HS-5 (cell line): ENCODE results near the gene MCTP1.

Source experiments
- DNase-seq: peaks from one replicate; pipeline ENCODE4 v3.0.0-alpha.2; 2012; ENCODE audit warnings: low read depth

MCTP1 gene

DNA sequence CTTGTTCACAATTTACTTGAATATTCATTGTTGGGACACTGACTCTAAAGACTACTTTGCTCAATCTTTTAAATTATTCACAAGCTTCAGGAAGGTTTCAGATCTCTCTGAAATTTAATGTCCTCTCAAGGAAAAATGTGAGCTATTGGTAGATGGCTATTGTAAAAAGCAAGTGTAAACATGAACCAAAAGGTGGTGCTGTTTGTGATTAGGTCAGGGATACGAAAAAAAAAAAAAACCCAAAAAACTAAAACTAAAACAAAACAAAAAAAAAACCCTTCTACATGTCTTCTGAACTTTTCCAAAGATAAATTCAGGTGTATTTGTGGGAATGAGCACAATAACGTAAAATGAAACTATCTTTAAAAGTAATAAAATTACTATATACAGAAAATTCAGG is 472.7 kb downstream of the MCTP1 start:
- DNase-seq, result no peak

DNA sequence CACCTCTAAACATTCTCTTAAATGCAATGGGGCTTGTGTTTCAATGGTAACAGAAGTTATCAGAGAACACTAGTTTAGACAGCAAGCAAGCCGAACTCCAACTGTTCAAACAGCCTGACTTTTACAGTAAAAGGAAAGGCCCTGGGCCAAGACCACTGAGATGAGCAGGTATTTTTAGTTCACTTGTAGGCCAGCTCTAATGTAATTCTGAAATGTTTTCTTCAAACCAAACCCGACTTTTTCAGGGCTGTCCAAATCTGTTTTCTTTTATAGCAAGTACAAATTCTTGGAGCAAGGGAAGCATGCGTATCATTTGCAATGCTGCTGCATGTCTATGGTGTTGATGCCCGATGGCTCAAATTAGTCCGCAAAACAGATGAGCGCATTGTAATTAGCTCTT is 473.6 kb downstream of the MCTP1 start:
- DNase-seq, result no peak

DNA sequence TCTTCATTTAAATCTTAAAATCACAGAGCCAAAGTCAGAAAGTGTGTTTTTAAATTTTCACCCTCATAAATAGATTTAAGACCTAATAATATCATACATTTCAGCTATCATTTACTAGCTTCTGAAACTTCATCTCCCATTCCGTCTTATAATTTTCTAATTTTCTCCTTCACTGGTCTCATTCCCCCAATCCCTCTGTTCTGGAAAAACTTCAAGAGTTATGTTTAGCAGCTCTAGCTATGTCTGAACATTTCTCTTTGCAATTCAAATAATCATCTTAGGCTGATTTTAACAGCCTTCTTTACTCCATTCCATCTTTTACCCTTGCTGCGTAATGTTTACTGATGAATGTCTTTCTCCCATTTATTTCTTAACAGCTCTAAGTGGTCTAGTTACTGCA is 474.0 kb downstream of the MCTP1 start:
- DNase-seq, result no peak

DNA sequence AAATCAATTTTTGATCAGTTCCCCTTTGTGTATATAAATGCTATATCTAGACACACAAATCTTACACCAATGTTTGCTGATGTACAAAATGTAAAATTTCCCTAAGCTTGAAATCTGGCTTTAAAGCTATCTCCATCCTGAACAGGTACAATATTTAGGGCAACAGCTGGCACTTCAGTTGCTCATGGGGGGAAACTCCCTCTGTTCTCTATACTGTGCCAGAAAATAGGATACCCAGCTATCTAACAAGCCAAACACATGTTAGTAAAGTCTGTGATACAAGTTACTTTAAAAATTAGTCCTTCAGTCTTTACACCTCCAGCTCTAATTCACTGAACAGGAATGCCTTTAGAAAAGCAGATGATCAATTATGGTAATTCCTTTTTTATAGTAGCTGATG is 474.6 kb downstream of the MCTP1 start:
- no peak for DNase-seq

DNA sequence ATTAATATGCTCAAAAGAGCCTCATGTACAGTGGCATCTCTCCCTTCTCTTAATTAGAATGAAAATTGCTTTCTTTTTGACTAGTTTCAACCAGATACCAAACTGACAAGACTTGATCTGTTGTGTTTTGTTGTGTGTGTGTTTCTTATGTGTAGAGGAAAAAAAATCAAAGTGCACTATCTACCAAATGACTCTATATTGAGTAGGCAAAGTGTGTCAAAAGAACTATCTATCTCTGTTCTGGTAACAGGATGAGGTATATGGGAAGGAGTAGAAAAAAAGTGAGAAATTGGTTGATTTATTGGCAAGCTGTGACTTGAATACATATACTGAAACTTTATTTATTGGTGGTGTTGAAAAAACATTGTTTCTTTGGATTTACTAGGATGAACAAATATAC is 476.4 kb downstream of the MCTP1 start:
- no peak for DNase-seq

DNA sequence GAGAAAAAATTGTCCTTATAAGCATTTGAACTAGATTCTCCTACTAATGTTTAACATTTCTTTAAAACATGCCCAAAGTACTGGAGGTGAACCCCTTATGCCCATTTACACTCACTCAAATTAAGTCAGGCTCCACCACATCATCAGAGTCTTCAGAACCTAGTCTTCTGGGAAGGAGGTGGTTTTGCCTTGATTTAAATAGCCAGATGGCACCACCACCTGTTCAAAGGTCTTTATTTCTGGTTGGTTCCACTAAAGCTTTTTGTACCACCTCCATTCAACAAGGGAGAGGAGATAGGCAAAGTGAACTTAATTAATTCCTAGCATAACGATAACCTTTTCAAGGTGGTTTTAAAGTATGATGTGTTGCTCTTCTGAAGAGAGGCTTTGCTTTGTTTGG is 476.9 kb downstream of the MCTP1 start:
- no peak for DNase-seq

DNA sequence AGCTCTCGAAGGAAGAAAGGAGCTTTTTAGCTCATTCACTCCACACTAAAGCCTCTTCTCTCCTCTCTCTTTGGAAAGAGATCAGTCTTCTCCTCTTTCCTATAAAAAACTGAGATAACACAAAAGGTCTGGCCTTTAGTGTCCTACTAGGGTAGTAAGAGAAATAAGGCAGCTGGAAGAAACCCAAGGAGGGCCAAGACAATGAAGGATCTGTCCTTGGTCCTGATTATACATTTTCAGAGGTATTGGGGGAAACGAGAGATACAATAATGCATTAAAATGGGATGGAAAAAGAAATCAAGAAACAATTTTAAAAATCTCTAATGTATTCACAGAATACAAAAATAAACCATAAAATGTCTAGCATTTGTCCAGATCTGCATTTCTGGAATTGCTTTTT is 482.4 kb downstream of the MCTP1 start:
- DNase-seq, result no peak

DNA sequence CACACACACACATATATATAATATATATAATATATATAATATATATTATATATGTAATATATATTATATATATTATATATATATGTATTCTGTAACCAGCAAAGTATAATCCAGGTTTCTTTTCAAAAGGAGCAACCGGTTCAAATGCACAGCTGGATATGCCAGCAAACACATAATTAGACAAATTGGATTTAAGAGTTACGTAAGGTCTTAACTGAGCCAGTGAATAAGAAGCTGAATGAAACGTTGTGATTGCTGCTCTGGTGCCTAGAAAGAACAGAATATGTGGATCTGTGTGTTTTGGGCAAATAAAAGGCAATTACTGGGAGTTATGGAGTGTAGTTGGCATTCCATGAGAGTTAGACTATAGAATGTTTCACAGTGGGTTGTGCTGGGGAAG is 488.3 kb downstream of the MCTP1 start:
- no peak for DNase-seq

DNA sequence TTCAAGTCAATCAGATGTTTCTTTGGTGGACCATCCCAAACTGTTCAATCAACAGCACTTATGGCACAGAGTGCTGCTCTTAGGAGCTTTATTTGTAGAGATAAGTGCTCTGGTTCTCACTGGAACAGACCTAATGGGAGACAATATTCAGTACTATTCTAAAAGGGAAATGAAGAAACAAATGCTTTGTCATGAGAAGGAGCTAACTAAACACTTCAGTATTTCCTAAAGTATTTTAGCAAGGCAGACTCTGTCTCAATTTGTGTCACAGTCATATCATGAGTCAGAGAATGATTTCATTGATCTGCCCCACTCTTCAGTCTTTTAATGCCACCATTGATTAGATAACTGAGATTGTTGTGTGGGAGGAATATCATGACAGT is 491.1 kb downstream of the MCTP1 start:
- peak; percentile 58 for DNase-seq

DNA sequence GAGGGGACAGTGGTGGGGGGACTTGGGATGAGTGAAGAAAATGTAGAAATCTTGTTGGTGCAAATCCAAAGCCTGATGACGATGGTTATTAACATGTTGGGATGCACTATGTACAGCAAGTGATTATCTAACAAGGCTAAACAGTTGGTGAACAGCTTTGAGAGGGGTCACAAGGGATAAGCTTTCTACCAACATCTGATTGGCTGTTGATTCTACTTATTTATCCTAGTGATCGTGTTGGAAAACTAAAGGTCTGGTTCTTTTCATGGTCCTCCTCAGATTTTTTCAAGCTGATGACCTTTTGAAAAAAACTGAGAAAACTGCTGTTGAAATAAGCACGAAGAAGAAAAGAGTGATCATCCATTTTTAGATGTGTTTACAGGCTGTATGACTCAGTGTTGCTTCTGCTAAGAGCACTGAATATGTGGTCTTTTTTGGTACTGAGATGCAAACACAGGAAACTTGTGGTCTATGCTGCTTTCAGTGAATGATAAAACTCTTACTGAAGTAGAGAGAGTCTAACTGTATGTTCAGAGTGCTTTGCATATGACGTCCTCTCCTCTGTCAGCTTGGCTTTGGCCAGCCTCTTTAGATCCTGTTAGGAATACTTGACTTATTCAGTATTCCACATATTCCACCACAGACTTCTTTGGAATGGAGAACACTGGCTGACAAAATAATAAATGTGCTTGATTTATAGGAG is 491.6 kb downstream of the MCTP1 start:
- DNase-seq, result peak; percentile 53

DNA sequence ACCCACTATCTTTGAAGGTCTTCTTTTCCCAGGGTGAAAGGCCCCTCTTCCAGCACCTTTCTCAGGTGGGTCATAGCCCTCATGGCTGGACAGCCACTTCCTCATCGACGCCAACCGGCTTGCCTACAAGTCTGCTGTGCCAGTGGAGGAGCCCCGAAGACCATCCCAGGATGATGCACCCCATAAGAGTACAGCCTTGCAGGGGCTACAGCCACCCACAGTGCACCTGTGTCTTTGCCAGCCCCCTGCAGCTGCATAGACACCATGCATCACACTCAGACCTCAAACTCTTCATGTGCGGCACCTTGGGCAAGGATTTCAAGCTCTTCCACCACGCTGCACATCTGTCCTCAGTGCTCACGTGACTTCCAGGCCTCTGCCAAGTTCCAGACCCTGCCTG is 493.1 kb downstream of the MCTP1 start:
- DNase-seq, result no peak

DNA sequence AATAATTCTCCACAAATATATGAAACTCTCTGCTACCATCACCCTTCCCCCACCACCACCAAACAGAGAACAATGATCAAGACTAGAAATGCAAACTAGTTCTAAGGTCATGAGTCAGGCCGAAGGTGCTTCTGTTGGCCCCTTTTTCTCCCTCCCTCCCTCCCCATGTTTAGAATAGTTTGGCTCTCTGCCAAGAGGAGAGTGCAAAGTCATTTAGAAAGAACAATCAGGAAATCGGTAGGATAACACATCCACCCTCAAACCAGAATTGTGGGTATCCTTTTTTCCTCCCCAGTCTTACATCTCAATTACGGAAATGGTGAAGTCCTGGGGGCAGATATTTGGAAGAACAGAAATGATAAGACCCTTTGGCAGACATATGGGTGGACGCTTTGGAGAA is 496.4 kb downstream of the MCTP1 start:
- no peak for DNase-seq

DNA sequence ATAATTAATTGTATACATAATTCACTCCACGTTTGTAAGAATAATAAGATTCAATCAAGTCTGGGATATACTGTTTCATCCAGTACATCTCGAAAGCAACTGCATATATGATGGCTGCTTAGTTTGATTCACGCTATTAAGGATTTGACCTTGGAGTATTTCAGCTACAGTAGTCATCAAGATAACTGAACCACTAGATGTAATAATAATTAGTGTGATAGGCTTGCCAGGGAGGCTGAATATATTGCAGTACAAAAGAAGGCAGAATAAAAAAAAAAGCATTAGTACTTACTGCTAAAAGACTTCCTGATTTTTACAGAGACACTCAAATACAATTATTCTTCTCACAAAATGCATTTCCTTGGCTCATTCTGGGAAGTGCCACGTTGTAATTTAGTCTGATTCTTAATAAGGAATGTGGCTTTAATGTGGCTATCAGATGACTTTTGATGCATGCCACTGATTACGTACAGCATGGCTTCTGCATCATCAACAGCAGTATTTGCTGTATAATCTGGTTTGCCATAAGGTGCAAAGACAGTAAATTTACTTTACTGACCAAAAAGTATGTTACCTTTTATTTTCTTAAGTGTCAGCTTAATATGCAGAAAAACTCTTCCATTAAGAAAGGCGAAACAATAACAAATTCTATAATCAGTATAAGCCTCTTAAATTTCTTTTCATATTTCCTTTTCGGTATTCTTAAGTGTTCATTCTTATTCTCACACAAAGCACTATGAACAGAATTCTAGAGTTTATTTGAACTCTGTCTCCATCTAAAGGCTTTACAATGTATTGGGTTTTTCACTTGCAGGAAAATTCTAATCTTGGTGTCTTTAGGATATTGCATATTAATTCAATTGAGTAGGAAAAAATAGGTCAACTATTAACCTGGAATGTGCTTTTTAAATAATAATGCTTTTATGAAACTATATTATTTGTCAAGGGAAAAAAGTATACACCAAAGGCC is 500.1 kb downstream of the MCTP1 start:
- no peak for DNase-seq

DNA sequence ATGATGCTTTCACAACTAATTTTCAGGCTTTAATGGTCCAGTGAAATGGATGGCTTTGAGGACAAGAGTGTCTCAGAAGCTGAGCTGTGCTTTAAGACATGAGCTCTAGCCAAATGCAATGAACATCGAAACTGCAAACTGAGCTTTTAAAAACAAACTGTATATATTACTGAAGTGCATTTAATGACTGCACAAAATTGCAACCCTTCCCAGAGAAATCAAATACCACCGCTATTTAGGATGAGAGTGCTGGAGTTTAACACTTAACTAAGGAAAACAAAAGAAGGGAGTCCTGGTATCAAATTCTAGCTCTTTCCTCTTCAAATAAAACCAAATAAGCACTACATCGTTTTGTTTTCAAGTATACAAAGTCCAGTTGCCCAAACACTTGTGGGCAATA is 502.5 kb downstream of the MCTP1 start:
- no peak for DNase-seq

DNA sequence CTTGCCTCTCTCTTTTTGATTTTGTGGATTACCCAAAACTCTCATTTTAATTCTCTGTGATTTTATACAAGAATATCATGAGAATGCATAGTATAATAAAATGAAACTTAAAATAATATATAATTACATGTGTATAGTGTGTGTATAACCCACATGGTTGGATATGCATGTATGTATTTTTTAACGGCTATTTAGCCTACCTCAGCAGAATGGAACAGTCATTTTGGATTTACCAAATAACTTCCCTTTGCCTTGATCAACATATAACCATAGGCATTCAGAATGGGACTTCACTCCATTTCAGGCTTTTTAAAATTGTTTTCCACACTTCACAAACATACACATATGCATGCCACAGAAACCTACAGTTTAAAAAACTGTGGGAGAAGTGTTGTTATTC is 505.2 kb downstream of the MCTP1 start:
- no peak for DNase-seq

DNA sequence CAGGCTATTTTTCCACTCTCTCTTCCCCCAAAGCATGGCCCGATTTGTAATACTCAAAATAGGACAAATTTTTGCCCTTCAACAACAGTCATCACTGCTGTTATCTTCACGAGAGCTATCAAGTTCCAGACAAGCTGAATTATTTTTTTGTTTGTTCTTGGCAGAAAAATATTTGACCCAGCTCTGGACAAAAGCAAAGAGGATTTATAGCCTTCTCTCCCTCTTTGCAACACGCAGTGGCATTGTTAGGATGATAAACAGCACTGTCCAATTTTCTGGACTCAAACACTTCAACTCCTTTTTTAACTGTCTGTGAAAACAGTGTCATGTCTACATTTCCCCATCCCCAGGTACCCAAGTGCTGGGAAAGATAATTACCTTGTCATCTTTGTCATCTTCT is 506.2 kb downstream of the MCTP1 start:
- DNase-seq, result no peak

DNA sequence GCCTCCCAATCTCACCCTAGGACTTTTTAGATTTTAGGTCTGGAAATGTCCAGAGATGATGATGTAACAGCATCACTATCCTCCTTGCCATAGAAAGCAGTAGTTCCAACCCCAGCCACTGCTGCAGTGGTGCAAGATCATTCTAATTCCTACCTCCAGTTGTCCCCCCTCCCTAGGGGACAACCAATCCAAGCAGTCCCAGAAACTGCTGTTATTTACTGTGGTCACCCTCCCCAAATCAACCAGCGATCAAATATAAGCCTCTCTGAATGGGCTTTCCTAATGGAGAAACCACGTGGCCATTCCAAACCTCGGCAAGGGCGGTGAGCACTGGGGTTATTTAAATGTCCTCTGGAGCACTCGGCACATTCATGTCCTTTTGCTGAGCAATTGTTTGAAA is 506.6 kb downstream of the MCTP1 start:
- no peak for DNase-seq

DNA sequence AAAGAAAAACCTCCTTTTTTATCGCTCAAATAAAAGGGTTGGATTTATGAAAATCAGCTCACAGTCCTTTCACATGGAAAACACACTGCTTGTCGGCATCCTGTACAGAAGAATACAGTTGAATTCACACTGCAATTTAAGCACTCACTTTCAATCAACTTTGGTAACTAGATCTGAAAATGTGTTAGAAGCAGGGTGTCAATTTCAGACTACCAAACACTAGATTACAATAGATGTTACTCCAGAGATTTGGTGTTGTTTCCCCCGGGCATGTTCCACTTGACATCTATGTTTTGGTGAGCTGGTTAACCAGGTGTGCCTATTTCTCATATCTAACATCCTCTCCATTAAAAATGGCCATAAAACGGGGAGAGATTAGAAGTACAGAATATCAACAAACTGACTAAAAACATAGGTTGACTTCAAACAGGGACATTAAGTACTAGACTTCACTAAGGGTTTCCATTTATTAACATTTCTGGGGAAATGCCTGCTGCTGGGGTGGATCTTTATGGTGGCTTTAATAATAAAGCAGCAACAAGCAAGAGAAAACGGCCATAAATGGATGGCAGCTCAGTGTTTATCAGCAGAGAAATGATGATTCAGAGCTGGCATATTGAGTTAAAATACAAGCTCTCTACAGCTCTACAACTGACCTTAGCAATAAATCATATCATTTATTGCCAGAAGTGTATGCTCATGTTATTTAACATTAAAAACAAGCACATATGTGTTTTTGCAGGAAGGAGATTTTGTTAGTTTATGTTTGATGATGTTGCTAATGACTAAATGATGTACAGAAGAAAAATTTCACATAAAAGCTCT is 507.6 kb downstream of the MCTP1 start:
- no peak for DNase-seq

DNA sequence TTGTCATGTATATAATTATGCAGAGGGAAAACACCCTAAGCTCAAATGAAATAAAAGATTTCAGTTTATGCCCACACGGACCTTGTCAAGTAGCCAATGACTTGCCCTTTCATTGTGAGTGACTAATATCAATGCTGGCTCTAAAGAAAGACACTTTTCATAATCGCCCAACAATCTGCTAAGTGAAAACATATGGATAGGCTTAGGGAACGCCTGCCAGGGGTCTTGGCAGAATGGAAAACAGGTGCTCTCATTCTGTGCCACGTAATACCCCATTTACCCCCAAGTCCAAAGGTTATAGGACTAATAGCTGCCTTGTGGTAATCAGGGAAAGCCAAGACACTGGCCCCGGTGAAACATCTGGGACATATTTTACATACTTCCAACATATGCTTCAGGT is 508.7 kb downstream of the MCTP1 start:
- peak; percentile 68 for DNase-seq

DNA sequence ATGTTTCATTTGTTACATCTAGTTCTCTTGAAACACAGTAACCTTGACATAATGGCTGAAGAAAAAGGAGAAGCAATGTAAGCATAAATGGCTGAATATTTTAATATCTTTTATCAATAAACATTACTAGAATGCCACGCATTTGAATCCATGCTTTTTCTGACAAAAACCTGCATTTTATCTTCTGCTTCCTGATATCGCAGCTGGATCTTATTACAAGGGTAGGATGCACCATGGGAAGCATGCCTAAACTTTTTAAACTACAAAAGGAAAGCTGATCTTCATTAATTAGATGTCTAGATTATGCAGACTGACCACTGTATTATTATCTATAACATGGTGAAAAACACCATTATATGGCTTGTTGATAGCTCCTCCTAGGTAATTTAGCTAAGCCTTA is 509.8 kb downstream of the MCTP1 start:
- no peak for DNase-seq

DNA sequence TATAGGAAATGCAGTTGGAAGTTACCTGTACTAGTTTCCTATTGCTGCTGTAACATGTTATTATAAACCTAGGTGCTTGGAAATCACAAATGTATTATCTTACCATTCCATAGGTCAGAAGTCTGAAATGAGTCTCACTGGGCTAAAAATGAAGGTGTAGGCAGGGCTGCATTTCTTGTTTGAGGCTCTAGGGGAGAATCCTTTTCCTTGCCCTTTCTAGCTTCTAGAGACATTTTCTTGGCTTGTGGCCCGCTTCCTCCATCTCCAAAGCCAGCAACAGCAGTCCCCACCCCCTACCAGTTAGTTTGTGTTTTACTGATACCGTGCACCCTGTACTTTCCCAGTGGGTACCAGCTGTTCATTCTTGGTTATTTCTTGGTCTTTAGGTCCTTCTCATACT is 513.2 kb downstream of the MCTP1 start:
- no peak for DNase-seq

DNA sequence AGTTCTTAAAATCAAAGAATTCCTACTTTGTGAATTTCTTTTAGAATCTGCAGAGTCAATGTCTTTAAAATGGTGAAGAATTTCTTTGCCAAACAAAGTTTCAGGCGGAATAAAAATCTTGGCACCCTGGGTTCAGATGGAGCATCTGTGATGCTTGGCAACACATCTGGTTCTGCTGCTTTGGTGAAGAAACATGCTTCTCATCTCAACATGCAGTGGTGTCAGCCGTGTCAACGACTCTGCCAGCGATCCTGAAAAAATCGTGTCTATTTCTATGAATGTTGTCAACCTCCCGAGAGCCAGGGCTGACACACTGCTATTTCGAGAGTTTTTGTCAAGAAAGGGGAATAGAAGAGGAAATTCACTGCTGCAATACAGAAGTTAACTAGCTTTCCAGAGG is 514.9 kb downstream of the MCTP1 start:
- DNase-seq, result no peak

DNA sequence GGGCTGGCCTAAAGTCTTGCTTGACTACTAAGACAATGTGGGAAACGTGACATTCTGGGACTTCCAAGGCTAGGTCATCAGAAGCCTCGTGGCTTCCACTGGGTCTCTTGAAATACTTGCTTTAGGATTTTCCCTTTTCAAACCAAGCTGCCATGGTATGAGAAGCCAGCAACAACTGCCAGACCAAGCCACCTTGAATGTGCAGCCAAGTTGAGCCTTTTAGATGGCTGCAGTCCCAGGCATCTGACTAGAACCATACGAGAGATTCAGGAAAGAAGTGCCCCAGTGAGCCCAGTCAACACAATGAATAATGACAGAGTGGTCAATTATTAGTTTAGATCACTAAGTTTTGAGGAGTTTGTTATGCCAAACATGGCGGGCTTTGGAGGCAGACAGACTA is 523.1 kb downstream of the MCTP1 start:
- DNase-seq, result no peak
